Measurements from ENCODE around the gene EEF1A2.

- TF ChIP-seq CSDC2 (CRISPR knock-in tag; IDR thresholded peaks at IDR 0.05) (no peak), POU6F1 (CRISPR knock-in tag; IDR thresholded peaks at IDR 0.05; ENCODE audit: borderline replicate concordance, low read depth) (no peak), GLIS3 (CRISPR knock-in tag; IDR thresholded peaks at IDR 0.05) (no peak), PATZ1 (CRISPR knock-in tag; IDR thresholded peaks at IDR 0.05; ENCODE audit: borderline replicate concordance) (no peak), ZFP30 (CRISPR knock-in tag; IDR thresholded peaks at IDR 0.05) (no peak), CSRNP3 (CRISPR knock-in tag; IDR thresholded peaks at IDR 0.05) (no peak), TCF4 (CRISPR knock-in tag; IDR thresholded peaks at IDR 0.05; ENCODE audit: borderline replicate concordance) (no peak), BACH2 (CRISPR knock-in tag; IDR thresholded peaks at IDR 0.05; ENCODE audit: borderline replicate concordance) (no peak), ZC3H10 (CRISPR knock-in tag; IDR thresholded peaks at IDR 0.05) (no peak), SNAI2 (CRISPR knock-in tag; IDR thresholded peaks at IDR 0.05) (no peak), ZFP3 (CRISPR knock-in tag; IDR thresholded peaks at IDR 0.05) (no peak)
Observed at GRCh38 chr20:63477944-63478343, 20.9 kb downstream of the EEF1A2 start.

Measured in SK-N-SH treated with all-trans-retinoic acid at 6 μM for 48 hours (cell line).